Activated T-cell treated with anti-CD3 and anti-CD28 coated beads, Interleukin-2, amount 50 U/mL, for 4 hours (primary cell): ENCODE data around the gene DMWD. TPM values are rescaled to one million over a fixed set of nuclear protein-coding genes. Genes with fewer than 3 reads are reported as not detected.
A peak's percentile ranks its signal among the peaks of the same experiment; 100 is the strongest.

Experiments
- ATAC-seq, 2 donors: fragments of 200-7000 bp; cut with Tn5 transposase; one replicate each; pipeline ENCODE4 v1.10.0; 2021
- DNase-seq: peaks from one replicate; pipeline ENCODE4 v3.0.0-alpha.2; 2020
- H3K27me3 Mint-ChIP-seq: one replicate; pipeline ENCODE4 v1.8.0; 2021; ENCODE audit warnings: low read depth, mixed read lengths
- H3K36me3 Mint-ChIP-seq: one replicate; pipeline ENCODE4 v1.8.0; 2022; ENCODE audit warnings: mixed read lengths; ENCODE audit not compliant: insufficient read depth
- H3K4me1 Mint-ChIP-seq: one replicate; pipeline ENCODE4 v1.8.0; 2021; ENCODE audit warnings: low read depth, mixed read lengths
- H3K4me3 Mint-ChIP-seq: one replicate; pipeline ENCODE4 v1.8.0; 2021; ENCODE audit warnings: mild to moderate bottlenecking, moderate library complexity, mixed read lengths
- H3K9me3 Mint-ChIP-seq: one replicate; pipeline ENCODE4 v1.8.0; 2021; ENCODE audit warnings: mixed read lengths
- total RNA-seq, 3 donors: library from RNA; stranded (reverse); gene quantifications; one replicate each; pipeline ENCODE4 v1.2.1, GENCODE V29; 2021

DMWD gene, protein sequence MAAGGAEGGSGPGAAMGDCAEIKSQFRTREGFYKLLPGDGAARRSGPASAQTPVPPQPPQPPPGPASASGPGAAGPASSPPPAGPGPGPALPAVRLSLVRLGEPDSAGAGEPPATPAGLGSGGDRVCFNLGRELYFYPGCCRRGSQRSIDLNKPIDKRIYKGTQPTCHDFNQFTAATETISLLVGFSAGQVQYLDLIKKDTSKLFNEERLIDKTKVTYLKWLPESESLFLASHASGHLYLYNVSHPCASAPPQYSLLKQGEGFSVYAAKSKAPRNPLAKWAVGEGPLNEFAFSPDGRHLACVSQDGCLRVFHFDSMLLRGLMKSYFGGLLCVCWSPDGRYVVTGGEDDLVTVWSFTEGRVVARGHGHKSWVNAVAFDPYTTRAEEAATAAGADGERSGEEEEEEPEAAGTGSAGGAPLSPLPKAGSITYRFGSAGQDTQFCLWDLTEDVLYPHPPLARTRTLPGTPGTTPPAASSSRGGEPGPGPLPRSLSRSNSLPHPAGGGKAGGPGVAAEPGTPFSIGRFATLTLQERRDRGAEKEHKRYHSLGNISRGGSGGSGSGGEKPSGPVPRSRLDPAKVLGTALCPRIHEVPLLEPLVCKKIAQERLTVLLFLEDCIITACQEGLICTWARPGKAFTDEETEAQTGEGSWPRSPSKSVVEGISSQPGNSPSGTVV
- total RNA-seq = 10 to 100 TPM; 53.3 to 60.5 (median 54.2) TPM

DNA sequence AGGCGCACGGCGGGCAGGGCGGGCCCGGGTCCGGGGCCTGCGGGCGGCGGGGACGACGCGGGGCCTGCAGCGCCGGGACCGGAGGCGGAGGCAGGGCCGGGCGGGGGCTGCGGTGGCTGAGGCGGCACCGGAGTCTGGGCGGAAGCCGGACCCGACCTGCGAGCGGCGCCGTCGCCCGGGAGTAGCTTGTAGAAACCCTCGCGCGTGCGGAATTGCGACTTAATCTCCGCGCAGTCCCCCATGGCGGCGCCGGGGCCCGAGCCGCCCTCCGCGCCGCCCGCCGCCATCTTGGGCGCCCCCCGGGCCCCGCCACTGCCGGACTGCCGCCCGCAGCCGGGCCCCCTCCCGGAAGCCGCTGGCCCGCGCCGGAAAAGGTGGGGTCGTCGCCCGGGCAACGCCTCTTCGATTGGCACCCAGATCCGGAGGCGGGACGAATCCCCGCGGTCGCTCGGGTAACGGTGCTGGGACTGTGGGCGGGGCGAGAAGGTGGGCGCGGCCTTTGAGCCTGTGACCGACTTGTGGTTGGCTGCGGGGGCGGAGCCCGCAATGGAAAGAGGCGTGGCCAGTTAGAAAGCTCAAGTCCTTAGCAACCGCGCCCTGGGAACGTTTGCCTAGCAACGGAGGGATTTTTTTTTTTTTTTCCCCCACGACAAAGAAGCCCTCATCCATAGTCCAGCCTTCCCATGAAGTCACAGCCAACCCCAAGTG lies at the start of gene DMWD:
TSS of gene DMWD (minus strand) at position 376 of the 708 bp plus-strand sequence. CDS start at position 287, 89 bp downstream.
- H3K36me3 Mint-ChIP-seq = peaks cover 17% of the 10 kb centered on the region
- H3K4me1 Mint-ChIP-seq = peaks cover 31% of the 10 kb centered on the region
- DNase-seq (peak; percentile 100), ATAC-seq (peak; percentile 93 to 94)
- H3K4me3 Mint-ChIP-seq = peak within 1 kb of the TSS; percentile 94
- H3K27me3 Mint-ChIP-seq = peaks cover 17% of the 10 kb centered on the region
- H3K9me3 Mint-ChIP-seq = no peaks in the 10 kb centered on the region

DNA sequence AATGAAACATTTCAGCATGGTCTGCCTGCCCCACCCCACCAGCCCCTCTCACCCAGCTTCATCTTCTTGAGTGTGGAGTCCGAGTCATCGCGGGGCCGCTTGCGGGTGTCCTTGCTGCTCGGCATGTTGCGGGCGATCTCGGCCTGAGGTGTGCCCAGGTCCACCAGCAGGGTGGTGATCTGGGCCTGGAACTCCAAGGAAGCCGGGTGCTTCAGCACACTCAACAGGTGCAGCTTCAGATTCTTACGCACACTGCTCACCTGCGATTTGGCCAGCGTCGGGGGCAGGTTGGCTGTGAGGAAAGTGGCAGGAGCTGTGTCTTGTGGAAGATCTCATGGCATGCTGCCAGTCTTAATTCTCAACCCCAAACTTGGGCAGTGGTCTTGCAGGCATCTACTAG lies 49.6 kb upstream of the DMWD start:
- Mint-ChIP-seq H3K4me1 (no peaks in the 10 kb centered on the region), H3K27me3 (no peaks in the 10 kb centered on the region), H3K36me3 (peaks cover 54% of the 10 kb centered on the region), H3K9me3 (no peaks in the 10 kb centered on the region), H3K4me3 (no peak overlapping the region)
- DNase-seq (no peak), ATAC-seq (no peak)

DNA sequence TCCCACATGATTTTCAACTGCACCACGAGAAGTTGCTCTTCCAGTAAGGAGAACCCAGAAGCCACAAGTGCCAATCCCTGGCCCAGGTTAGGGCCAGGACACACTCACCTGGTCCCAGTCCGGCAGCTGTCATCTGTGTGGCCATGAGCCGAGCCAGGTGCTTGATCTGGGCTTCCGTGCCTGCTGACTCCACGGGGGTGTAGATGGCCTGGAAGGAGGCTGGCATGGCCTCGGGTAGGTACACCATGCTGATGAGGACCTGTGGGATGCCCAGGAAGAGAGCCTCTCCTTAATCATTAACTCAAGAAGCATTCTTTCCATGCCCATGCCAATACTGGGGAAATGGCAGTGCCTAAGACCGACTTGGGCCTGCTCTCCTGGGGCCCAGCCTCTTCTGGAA lies 42.3 kb upstream of the DMWD start:
- peaks cover 36% of the 10 kb centered on the region for H3K36me3 Mint-ChIP-seq
- no peaks in the 10 kb centered on the region for H3K4me1 Mint-ChIP-seq
- H3K9me3 Mint-ChIP-seq = no peaks in the 10 kb centered on the region
- DNase-seq (no peak), ATAC-seq (no peak)
- H3K4me3 Mint-ChIP-seq = no peak overlapping the region
- no peaks in the 10 kb centered on the region for H3K27me3 Mint-ChIP-seq

DNA sequence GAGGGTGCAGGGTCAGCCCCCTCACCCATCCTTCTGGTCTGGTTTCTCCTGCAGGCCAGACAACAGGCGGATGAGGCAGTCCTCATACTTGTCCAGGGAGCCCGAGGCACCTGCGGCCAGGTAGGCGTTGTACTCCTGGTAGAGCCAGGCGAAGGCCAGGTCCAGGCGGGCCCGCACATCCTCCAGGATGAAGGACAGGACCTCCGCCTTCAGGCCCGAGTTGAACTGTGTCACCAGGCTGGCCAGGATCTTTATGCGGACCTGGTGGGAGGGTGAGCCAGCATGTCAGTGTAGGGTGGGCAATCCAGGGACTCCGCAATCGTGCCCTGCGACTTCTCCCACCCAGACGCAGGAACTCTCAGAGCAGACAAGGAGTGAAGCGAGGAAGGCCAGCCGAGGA lies 36.3 kb upstream of the DMWD start:
- DNase-seq = no peak
- Mint-ChIP-seq H3K4me3 (no peak overlapping the region), H3K27me3 (no peaks in the 10 kb centered on the region), H3K4me1 (no peaks in the 10 kb centered on the region), H3K36me3 (peaks cover 42% of the 10 kb centered on the region), H3K9me3 (no peaks in the 10 kb centered on the region)
- ATAC-seq = no peak

DNA sequence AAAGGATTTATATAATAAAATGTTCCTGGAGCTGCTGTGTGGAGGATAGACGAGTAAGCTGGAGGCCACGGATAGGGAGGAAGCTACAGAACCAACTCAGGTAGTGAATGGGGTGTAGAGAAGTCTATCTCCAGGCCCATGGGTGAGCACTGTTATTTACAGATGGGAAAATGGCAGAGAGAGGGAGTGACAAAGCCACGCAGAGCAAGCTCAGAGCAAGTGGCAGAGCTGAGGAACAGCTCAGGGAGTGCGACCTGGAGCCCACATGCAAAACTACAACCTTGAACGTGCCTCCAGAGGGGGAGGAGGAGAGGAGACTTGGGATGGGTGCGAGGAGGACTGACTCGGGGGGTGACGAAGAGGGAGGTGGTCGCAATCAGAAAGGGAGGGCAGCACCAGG lies 35.9 kb upstream of the DMWD start:
- Mint-ChIP-seq H3K36me3 (peaks cover 42% of the 10 kb centered on the region), H3K4me1 (no peaks in the 10 kb centered on the region), H3K4me3 (no peak overlapping the region), H3K27me3 (no peaks in the 10 kb centered on the region), H3K9me3 (no peaks in the 10 kb centered on the region)
- no peak for DNase-seq
- no peak for ATAC-seq

DNA sequence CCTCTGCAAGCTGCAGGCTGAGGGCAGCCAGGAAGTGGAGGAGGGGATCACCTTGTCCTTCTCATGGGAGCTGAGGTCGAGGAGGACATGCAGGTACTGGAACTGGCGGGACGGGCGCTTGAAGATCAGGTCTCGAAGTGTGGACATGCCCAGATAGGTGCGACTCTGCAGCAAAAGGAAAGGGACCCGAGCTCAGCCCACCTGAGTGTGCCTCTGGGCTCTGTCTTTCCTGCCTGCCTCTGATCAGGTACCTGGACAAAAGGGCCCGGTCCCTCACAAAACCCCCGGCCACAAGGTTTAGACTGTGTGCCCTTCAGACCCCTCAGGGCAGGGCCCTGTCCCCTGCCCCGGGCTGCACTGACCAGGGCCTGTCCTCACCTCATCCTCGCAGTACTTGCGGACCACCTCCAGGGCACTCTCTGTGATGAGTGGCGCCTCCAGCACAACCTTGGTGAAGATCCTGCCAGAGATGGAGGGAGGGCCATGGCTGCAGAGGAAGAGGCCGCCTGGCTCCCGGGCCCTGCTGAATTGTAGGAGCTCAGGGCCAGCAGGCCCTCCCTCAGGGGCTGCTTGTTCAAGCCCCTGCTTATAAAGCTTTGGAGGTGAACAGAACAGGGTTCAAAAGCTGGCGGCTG lies 34.9 kb upstream of the DMWD start:
- H3K36me3 Mint-ChIP-seq = peaks cover 46% of the 10 kb centered on the region

DNA sequence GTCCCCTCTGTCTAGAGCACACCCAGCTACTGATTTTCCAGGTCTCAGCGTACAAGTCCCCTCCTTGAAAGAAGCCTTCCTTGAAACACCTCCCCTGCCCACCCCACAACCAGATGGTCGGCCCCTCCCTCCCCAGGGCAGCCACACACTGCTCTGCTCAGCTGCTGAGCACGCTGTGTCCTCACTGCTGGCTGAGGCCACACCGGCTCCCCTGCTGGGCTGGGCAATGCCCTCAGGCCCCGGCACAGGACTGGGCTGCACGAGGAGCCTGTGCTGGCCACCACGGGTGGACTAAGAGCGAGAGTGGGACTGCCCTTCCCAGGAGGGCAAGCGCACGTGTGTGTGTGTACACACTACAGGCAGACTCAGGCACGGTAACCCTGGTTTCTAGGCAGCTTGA lies 34.3 kb upstream of the DMWD start:
- Mint-ChIP-seq H3K4me1 (no peaks in the 10 kb centered on the region), H3K9me3 (no peaks in the 10 kb centered on the region), H3K36me3 (peaks cover 43% of the 10 kb centered on the region), H3K4me3 (no peak overlapping the region), H3K27me3 (no peaks in the 10 kb centered on the region)
- ATAC-seq = no peak
- DNase-seq = no peak

More for the DNA sequence above, 34.9 kb upstream of the DMWD start:
- Mint-ChIP-seq H3K27me3 (no peaks in the 10 kb centered on the region), H3K4me1 (no peaks in the 10 kb centered on the region), H3K4me3 (no peak overlapping the region), H3K9me3 (no peaks in the 10 kb centered on the region)
- ATAC-seq = no peak
- DNase-seq = no peak

DNA sequence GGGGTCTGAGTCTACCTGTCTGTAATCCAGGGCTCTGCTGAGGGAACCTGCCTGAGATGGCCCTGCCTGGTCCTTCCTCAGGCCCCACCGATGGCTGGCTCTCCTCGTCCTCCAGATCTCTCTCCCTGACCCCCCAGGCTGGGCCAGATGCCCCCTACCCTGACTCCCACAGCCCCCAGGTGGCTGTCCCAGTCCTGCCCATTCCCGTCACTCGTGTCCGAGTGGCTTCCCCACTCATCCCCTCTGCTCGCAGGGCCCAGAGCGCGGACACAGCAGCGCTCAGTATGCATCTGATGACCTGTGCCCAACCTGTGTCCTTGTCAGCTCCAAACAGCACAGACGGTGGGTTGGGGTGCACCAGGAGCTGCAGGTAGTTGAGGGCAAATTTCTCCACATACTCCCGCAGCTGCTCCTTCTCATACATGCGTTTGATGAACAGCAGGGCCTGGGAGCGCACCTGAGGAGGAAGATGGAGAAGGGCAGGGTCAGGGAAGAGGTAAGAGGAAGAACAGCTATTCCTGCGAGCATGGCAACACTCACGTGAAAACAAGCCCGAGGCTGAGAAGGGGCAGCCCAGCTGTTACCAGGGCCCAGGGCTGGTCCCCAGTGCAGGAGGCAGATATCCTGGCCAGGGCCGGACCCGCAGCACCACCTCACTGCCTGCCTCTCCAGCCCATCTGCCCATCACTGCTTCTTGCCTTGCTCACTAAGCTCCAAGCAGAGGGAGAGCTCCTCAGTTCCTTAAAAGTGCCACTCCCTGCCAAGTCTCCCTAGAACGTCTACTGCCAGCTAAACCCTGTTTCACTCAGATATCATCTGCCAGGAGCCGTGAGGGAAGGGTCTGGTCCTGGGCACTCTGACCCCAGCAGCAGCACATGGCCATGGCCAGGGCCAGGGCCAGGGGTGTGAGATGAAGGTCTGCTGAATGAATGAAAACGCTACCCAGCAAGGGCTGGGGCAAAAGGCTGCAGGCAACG lies 33.6 kb upstream of the DMWD start:
- DNase-seq (no peak), ATAC-seq (no peak)
- Mint-ChIP-seq H3K36me3 (peaks cover 43% of the 10 kb centered on the region), H3K4me1 (no peaks in the 10 kb centered on the region), H3K9me3 (no peaks in the 10 kb centered on the region), H3K4me3 (no peak overlapping the region), H3K27me3 (no peaks in the 10 kb centered on the region)

DNA sequence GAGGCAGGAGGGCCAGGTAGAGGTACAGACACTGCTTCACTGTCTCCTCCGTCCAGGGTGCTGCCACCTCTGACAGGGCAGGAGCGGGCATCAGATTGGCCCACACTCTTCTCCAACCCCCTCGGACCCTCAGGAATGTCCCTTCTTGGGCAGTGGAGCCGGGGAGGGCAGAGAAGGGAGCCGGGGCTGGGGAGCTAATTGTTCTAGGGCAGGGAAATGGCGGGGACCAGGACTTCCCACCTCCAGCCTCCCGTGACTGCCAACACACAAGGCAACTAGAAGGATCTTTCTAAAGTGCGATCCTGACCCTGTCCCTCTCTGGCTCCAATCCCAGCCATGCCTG lies 32.6 kb upstream of the DMWD start:
- Mint-ChIP-seq H3K9me3 (no peaks in the 10 kb centered on the region), H3K27me3 (no peaks in the 10 kb centered on the region), H3K4me1 (no peaks in the 10 kb centered on the region), H3K36me3 (peaks cover 43% of the 10 kb centered on the region), H3K4me3 (no peak overlapping the region)
- DNase-seq (no peak), ATAC-seq (no peak)

DNA sequence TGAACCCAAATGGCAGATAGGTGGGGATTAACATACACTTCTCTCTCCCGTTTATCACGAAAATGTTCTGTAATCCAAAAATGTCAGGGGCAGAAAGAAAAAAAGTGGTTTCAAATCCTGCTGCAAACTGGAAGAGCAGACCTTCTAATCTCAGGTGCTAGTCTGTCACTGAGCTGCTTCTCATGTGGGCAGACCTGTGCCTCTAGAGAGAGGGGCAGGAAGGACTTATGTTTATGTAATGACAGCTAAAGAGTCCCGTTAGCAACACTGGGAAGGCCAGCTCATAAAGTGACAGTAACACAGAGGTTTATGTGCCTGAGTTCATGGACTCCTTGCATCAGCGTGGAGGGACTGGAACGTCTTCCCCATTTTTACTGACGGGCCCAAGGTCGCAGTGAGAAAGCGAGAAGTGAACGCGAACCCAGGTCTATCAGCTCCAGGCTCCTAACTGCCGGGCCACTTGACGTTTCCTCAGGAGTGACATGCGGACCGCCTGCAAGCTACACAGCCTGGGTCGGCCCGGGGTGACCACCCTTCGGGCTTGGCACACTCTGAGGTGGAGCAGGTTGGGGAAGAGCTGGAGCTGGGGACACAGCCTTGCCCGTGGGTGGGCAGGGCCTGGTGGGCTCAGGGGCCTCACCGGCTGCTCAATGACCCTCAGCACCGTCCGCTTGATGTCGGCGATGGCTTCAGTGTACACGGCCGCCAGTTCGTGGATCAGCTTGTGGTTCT lies 32.1 kb upstream of the DMWD start:
- no peak for ATAC-seq
- no peaks in the 10 kb centered on the region for H3K27me3 Mint-ChIP-seq
- DNase-seq = no peak
- H3K4me3 Mint-ChIP-seq = no peak overlapping the region
- no peaks in the 10 kb centered on the region for H3K4me1 Mint-ChIP-seq
- no peaks in the 10 kb centered on the region for H3K9me3 Mint-ChIP-seq
- peaks cover 40% of the 10 kb centered on the region for H3K36me3 Mint-ChIP-seq

DNA sequence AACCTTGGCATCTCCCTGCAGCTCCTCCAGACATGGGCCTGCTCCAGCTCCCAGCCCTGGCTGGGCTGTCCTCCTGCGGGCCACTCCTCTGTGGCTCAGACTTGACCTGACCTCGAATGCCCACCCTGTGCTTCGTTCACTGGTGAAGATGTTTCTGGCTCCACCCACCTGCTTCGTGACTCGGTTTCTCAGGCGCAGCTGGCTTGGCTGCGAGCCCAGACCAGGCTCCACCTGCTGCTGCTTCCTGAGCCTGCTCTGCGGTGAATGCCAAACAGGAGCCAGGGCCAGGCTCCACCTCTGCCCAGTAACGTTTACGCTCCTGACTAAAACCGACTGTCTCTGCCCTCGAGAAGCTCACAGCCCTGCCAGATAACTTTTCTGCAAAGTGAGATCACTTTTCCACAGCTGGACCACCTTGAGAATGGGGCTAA lies 31.4 kb upstream of the DMWD start:
- no peaks in the 10 kb centered on the region for H3K9me3 Mint-ChIP-seq
- H3K4me3 Mint-ChIP-seq = no peak overlapping the region
- no peaks in the 10 kb centered on the region for H3K4me1 Mint-ChIP-seq
- no peaks in the 10 kb centered on the region for H3K27me3 Mint-ChIP-seq
- no peak for DNase-seq
- peaks cover 37% of the 10 kb centered on the region for H3K36me3 Mint-ChIP-seq
- ATAC-seq = no peak

DNA sequence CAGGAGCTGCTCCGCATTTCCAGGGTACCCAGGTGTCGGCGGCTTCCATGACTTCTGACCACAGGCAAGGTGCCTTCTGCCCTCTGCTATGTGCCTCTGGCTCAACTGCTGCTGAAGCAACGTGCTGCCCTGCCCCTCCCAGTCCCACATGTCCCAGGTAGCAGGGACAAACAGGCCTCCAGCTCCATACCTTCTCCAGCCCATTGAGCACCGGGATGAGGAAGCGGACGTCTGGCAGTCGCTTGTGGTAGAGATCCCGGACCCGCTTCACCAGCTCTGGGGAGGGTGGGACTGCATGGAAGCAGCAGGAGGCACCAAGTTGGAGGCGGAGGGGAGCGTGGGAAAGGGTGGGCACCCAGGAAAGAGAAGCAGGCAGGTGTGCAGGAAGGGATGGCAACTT lies 30.5 kb upstream of the DMWD start:
- no peaks in the 10 kb centered on the region for H3K4me1 Mint-ChIP-seq
- ATAC-seq (no peak), DNase-seq (no peak)
- H3K9me3 Mint-ChIP-seq = no peaks in the 10 kb centered on the region
- peaks cover 30% of the 10 kb centered on the region for H3K36me3 Mint-ChIP-seq
- no peak overlapping the region for H3K4me3 Mint-ChIP-seq
- H3K27me3 Mint-ChIP-seq = no peaks in the 10 kb centered on the region

DNA sequence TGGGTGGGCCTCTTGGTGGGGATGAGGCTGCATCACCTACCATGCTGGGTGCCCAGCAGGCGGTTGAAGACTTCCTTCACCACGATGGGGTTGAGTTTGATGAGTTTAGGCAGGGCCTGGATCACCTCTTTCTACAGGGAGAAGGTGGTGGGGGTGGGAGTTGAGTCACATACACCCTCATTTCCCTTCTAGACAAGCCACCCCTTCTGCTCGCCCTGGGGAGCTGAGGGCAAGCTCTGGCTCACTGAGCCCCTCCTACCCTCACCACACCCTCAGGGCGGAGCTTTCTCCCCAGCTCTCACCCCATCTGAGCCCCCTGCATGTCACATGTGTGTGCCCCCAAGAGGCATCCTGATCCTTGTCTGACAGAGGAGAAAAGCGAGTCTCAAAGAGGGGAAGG lies 30.1 kb upstream of the DMWD start:
- peaks cover 26% of the 10 kb centered on the region for H3K36me3 Mint-ChIP-seq
- H3K4me3 Mint-ChIP-seq = no peak overlapping the region
- DNase-seq (no peak), ATAC-seq (no peak)
- no peaks in the 10 kb centered on the region for H3K4me1 Mint-ChIP-seq
- H3K27me3 Mint-ChIP-seq = no peaks in the 10 kb centered on the region
- no peaks in the 10 kb centered on the region for H3K9me3 Mint-ChIP-seq
